HL-60 (cell line): Measurements from ENCODE around the gene GPC5.

Experiments
- DNase-seq, 2 experiments: peaks; one replicate each; pipeline ENCODE4 v3.0.0-alpha.2; 2010 to 2020; ENCODE audit warnings: low read depth in 1 of 2, low spot score in 1 of 2
- H3K27ac ChIP-seq: fragments of 250-450 bp; sonication (Bioruptor Pico); replicated peaks from 2 replicates; pipeline ENCODE4 v1.5.1; 2020; ENCODE audit warnings: mild to moderate bottlenecking, moderate library complexity
- H3K27me3 ChIP-seq: fragments of 250-450 bp; sonication (Bioruptor Pico); 2 replicates; pipeline ENCODE4 v1.5.1; 2021; ENCODE audit warnings: mild to moderate bottlenecking, moderate library complexity; ENCODE audit not compliant: insufficient read depth, poor library complexity, severe bottlenecking
- H3K4me3 ChIP-seq: replicated peaks from 2 replicates; pipeline ENCODE4 v1.5.1; 2011; ENCODE audit warnings: mild to moderate bottlenecking, control low read depth, low read length; ENCODE audit not compliant: insufficient read depth
- CTCF ChIP-seq: IDR thresholded peaks from one replicate; pipeline ENCODE4 v1.5.1; 2011; ENCODE audit warnings: low read length, control low read depth, inconsistent platforms; ENCODE audit not compliant: insufficient read depth
- GABPA ChIP-seq: IDR thresholded peaks from 2 replicates; pipeline ENCODE4 v1.6.1; 2012; ENCODE audit warnings: low read depth
- POLR2AphosphoS5 ChIP-seq: IDR thresholded peaks from 2 replicates; pipeline ENCODE4 v1.6.1; 2012; ENCODE audit warnings: low read depth
- SPI1 ChIP-seq: IDR thresholded peaks from 2 replicates; pipeline ENCODE4 v1.6.1; 2012; ENCODE audit warnings: low read depth, mild to moderate bottlenecking, borderline replicate concordance
- TF ChIP-seq, protein P1 (sequence below): IDR thresholded peaks from 2 replicates; pipeline ENCODE4 v1.6.1; 2012; ENCODE audit warnings: low read depth; ENCODE audit not compliant: insufficient replicate concordance

GPC5 gene

GRCh38 chr13:91652404-91653301 lies 254.2 kb downstream of the GPC5 start:
- no peak overlapping the region for H3K4me3 ChIP-seq
- H3K27me3 ChIP-seq, result no peaks in the 10 kb centered on the region
- no peak overlapping the region for H3K27ac ChIP-seq
- no peak for TF ChIP-seq POLR2AphosphoS5
- TF ChIP-seq, protein P1, sequence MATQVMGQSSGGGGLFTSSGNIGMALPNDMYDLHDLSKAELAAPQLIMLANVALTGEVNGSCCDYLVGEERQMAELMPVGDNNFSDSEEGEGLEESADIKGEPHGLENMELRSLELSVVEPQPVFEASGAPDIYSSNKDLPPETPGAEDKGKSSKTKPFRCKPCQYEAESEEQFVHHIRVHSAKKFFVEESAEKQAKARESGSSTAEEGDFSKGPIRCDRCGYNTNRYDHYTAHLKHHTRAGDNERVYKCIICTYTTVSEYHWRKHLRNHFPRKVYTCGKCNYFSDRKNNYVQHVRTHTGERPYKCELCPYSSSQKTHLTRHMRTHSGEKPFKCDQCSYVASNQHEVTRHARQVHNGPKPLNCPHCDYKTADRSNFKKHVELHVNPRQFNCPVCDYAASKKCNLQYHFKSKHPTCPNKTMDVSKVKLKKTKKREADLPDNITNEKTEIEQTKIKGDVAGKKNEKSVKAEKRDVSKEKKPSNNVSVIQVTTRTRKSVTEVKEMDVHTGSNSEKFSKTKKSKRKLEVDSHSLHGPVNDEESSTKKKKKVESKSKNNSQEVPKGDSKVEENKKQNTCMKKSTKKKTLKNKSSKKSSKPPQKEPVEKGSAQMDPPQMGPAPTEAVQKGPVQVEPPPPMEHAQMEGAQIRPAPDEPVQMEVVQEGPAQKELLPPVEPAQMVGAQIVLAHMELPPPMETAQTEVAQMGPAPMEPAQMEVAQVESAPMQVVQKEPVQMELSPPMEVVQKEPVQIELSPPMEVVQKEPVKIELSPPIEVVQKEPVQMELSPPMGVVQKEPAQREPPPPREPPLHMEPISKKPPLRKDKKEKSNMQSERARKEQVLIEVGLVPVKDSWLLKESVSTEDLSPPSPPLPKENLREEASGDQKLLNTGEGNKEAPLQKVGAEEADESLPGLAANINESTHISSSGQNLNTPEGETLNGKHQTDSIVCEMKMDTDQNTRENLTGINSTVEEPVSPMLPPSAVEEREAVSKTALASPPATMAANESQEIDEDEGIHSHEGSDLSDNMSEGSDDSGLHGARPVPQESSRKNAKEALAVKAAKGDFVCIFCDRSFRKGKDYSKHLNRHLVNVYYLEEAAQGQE, result no peak
- no peak for TF ChIP-seq GABPA
- no peak for TF ChIP-seq SPI1
- TF ChIP-seq CTCF, result no peak
- no peak for DNase-seq

DNA sequence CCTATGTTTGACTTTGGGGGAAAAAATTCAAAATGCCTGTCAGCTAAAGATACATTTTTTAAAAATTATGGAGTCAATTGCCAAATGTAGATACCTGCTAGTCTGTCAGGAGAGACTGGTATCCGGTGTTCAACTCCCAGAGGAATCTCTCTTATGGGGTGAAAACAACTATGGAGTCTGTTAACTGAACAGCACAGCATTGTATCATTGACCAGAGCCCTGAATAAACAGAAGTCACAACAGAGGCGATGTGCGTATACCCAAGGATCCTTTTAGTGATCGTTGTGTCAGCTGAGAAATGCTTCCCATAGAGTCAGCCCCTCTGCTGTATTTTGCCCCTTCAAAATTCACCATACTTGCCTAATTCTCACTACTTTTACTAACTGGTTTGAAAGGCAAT lies 257.3 kb downstream of the GPC5 start:
- no peaks in the 10 kb centered on the region for H3K27me3 ChIP-seq
- no peak overlapping the region for H3K27ac ChIP-seq
- no peak for DNase-seq
- H3K4me3 ChIP-seq, result no peak overlapping the region
- TF ChIP-seq SPI1, result no peak
- no peak for TF ChIP-seq CTCF
- TF ChIP-seq, protein P1, result no peak
- no peak for TF ChIP-seq GABPA
- TF ChIP-seq POLR2AphosphoS5, result no peak

GRCh38 chr13:91657283-91657682 lies 258.9 kb downstream of the GPC5 start:
- Histone ChIP-seq H3K27ac (no peak overlapping the region), H3K27me3 (no peaks in the 10 kb centered on the region), H3K4me3 (no peak overlapping the region)
- TF ChIP-seq SPI1 (no peak), CTCF (no peak), POLR2AphosphoS5 (no peak), GABPA (no peak)
- TF ChIP-seq, protein P1, result no peak
- no peak for DNase-seq
